Cardiac muscle cell (in vitro differentiated cells and primary cell): ENCODE data around the gene PYDC1. TPM values are rescaled to one million over a fixed set of nuclear protein-coding genes. Genes with fewer than 3 reads are reported as not detected.
A peak's percentile ranks its signal among the peaks of the same experiment; 100 is the strongest.

Experiments used
- DNase-seq, 2 donors: peaks; one replicate each; pipeline versions ENCODE4 v3.0.0 to v3.0.0-alpha.2; 2010 to 2017; ENCODE audit warnings: low read depth in 1 of 2, low spot score in 1 of 2
- H3K27ac ChIP-seq: fragments of 200-600 bp; sonication (generic); 2 replicates; pipeline ENCODE4 v1.5.1; 2016
- H3K27me3 ChIP-seq: fragments of 200-600 bp; sonication (generic); 2 replicates; pipeline ENCODE4 v1.6.0; 2016; ENCODE audit warnings: control low read depth
- H3K36me3 ChIP-seq: fragments of 200-600 bp; sonication (generic); 2 replicates; pipeline ENCODE4 v1.5.1; 2016; ENCODE audit warnings: control low read depth
- H3K4me1 ChIP-seq: fragments of 200-600 bp; sonication (generic); 2 replicates; pipeline ENCODE4 v1.8.1; 2017; ENCODE audit warnings: low read depth, mild to moderate bottlenecking, mixed run types
- H3K4me3 ChIP-seq: fragments of 200-600 bp; sonication (generic); 2 replicates; pipeline ENCODE4 v1.5.1; 2016; ENCODE audit warnings: mild to moderate bottlenecking
- H3K9me3 ChIP-seq: fragments of 200-600 bp; sonication (generic); 2 replicates; pipeline ENCODE4 v1.5.1; 2017; ENCODE audit warnings: low read depth, mild to moderate bottlenecking, control low read depth
- CTCF ChIP-seq: IDR thresholded peaks from 2 replicates; pipeline ENCODE4 v1.5.1; 2012; ENCODE audit warnings: low read depth, mild to moderate bottlenecking, low read length
- polyA plus RNA-seq: library from polyadenylated mRNA; unstranded; fragments of >200 nt; fragmentation: Nextera tagmentation; extraction: Ambion mirVana; gene quantifications from 2 replicates; pipeline ENCODE4 v1.2.1, GENCODE V29; 2016
- total RNA-seq: library from RNA; depleted of rRNA; stranded (reverse); fragments of >200 nt; gene quantifications from 2 replicates; pipeline ENCODE4 v1.2.3, GENCODE V29; 2016

PYDC1 gene
- total and polyA plus RNA-seq, 2 experiments from 2014 or later, result not detected

GRCh38 chr16:31194898-31195297 is 22.0 kb downstream of the PYDC1 start:
- Histone ChIP-seq H3K27ac (no peak overlapping the region), H3K27me3 (no peaks in the 10 kb centered on the region), H3K4me1 (no peaks in the 10 kb centered on the region), H3K36me3 (peaks cover 72% of the 10 kb centered on the region), H3K4me3 (no peak overlapping the region), H3K9me3 (no peaks in the 10 kb centered on the region)
- no peak for TF ChIP-seq CTCF
- DNase-seq, result no peak

GRCh38 chr16:31193874-31194273 is 23.1 kb downstream of the PYDC1 start:
- Histone ChIP-seq H3K9me3 (no peaks in the 10 kb centered on the region), H3K27ac (no peak overlapping the region), H3K4me3 (no peak overlapping the region), H3K27me3 (no peaks in the 10 kb centered on the region), H3K36me3 (peaks cover 82% of the 10 kb centered on the region), H3K4me1 (no peaks in the 10 kb centered on the region)
- no peak for TF ChIP-seq CTCF
- DNase-seq, result no peak

GRCh38 chr16:31192856-31193642 is 23.9 kb downstream of the PYDC1 start:
- Histone ChIP-seq H3K4me1 (no peaks in the 10 kb centered on the region), H3K36me3 (peaks cover 91% of the 10 kb centered on the region), H3K27me3 (no peaks in the 10 kb centered on the region), H3K4me3 (no peak overlapping the region), H3K9me3 (no peaks in the 10 kb centered on the region), H3K27ac (no peak overlapping the region)
- TF ChIP-seq CTCF, result no peak
- DNase-seq, result no peak

DNA sequence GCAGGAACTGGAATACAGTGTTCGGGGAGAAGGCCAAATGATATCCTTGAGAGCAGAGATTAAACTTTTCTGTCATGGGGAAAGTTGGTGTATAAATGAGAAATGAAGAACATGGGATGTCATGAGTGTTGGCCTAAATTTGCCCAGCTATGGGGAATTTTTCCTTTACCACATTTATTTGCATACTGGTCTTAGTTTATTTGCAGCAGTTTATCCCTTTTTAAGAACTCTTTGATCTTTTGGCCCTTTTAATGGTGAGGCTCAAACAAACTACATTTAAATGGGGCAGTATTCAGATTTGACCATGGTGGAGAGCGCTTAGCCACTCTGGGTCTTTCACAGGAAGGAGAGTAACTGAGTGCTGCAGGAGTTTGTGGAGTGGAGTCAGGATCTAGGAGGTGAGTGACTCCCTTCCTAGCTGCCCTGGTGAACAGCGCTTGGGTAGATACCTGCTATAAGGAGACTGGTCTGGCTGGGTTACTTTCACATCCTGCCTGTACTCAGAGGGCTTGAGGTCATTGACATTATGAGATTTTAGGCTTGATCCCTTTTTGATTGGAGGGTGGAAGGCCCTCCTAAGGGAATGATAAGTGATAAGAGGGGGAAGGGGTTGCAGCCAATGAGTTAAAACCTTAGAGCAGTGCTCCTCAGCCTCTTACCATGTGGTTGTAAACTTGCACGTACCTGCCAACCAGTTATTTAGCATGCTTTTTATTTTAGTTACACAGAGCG is 25.1 kb downstream of the PYDC1 start:
- Histone ChIP-seq H3K9me3 (no peaks in the 10 kb centered on the region), H3K4me1 (no peaks in the 10 kb centered on the region), H3K27me3 (no peaks in the 10 kb centered on the region), H3K27ac (no peak overlapping the region), H3K36me3 (peaks cover 98% of the 10 kb centered on the region), H3K4me3 (no peak overlapping the region)
- no peak for DNase-seq
- no peak for TF ChIP-seq CTCF

DNA sequence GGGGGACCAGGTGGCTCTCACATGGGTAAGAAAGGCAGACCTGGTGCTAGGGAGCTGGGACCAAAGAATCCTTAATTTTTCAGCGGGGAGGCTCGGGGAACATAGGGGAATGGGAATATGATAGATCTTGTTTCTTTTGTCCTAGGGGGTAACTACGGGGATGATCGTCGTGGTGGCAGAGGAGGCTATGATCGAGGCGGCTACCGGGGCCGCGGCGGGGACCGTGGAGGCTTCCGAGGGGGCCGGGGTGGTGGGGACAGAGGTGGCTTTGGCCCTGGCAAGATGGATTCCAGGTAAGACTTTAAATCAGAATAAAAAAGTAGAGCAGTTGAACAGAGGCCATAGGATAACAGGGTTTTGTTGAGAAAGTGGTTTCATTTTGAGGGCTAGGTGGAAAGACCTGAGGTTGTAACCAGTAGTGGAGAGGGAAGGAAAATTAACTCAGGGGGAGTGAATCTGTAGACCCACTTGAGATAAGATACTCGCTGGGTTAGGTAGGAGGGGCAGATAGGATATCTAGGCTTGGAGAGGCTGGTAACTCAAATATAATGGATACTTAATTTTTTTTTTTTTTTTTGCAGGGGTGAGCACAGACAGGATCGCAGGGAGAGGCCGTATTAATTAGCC is 26.0 kb downstream of the PYDC1 start:
- H3K36me3 ChIP-seq, result peaks cover 100% of the 10 kb centered on the region
- peak overlapping the region; percentile 46 for H3K27ac ChIP-seq
- H3K4me3 ChIP-seq, result no peak overlapping the region
- no peaks in the 10 kb centered on the region for H3K27me3 ChIP-seq
- no peak for TF ChIP-seq CTCF
- DNase-seq, result no peak
- no peaks in the 10 kb centered on the region for H3K4me1 ChIP-seq
- no peaks in the 10 kb centered on the region for H3K9me3 ChIP-seq
